Measurements from ENCODE around the gene USP36. TPM values are rescaled to one million over a fixed set of nuclear protein-coding genes. Genes with fewer than 3 reads are reported as not detected.

USP36 gene
- total RNA-seq, 1 experiment from 2014 or later = 37.5 TPM

GRCh38 chr17:78812855-78813254 lies 27.8 kb downstream of the USP36 start:
- H3K9me2 ChIP-seq (replicated peaks; ENCODE audit: low read length) = no peaks in the 10 kb centered on the region
- CTCF ChIA-PET = no interaction called here
- no peak overlapping the region for H3K4me3 ChIP-seq (ENCODE audit: low read length)
- no peak for ATAC-seq
- no TSS peak for BruUV-seq (replicated peaks)
- DNase-seq = no peak
- H3K4me1 ChIP-seq (ENCODE audit: insufficient read depth, low read length) = no peaks in the 10 kb centered on the region
- no peaks in the 10 kb centered on the region for H3K27me3 ChIP-seq (ENCODE audit: low read length)
- no peak overlapping the region for H3K9ac ChIP-seq (ENCODE audit: low read length)
- no peaks in the 10 kb centered on the region for H3K79me2 ChIP-seq (ENCODE audit: low read length)
- no peak overlapping the region for H3K4me2 ChIP-seq (ENCODE audit: low read length)
- peaks cover 84% of the 10 kb centered on the region for H3K36me3 ChIP-seq (ENCODE audit: low read depth, low read length)
- H3F3A ChIP-seq (ENCODE audit: low read length, unreplicated experiment) = no peaks in the 10 kb centered on the region
- H3K9me3 ChIP-seq (ENCODE audit: low read length) = no peaks in the 10 kb centered on the region
- TF ChIP-seq CTCF (conservative IDR thresholded peaks at IDR 0.05; ENCODE audit: low read depth, low read length) (no peak), EZH2phosphoT487 (IDR thresholded peaks at IDR 0.05; ENCODE audit: borderline replicate concordance, low read length) (no peak), EZH2 (IDR thresholded peaks at IDR 0.05; ENCODE audit: low read length, unreplicated experiment) (no peak)
- no peak overlapping the region for H3K27ac ChIP-seq (ENCODE audit: low read length)
- no peaks in the 10 kb centered on the region for H4K20me1 ChIP-seq (ENCODE audit: low read length)
- POLR2A ChIA-PET (ENCODE audit: unreplicated experiment) = no interaction called here
- no peak overlapping the region for H2AFZ ChIP-seq (ENCODE audit: low read length)
- intact Hi-C loops (cut with micrococcal nuclease) = no loop called here

GRCh38 chr17:78808163-78808562 lies 32.5 kb downstream of the USP36 start:
- TF ChIP-seq EZH2 (IDR thresholded peaks at IDR 0.05; ENCODE audit: low read length, unreplicated experiment) (no peak), CTCF (conservative IDR thresholded peaks at IDR 0.05; ENCODE audit: low read depth, low read length) (no peak), EZH2phosphoT487 (IDR thresholded peaks at IDR 0.05; ENCODE audit: borderline replicate concordance, low read length) (no peak)
- DNase-seq (peak; percentile 54), ATAC-seq (peak; percentile 79)
- no peaks in the 10 kb centered on the region for H3K9me3 ChIP-seq (ENCODE audit: low read length)
- H4K20me1 ChIP-seq (ENCODE audit: low read length) = no peaks in the 10 kb centered on the region
- H3F3A ChIP-seq (ENCODE audit: low read length, unreplicated experiment) = no peaks in the 10 kb centered on the region
- H3K4me1 ChIP-seq (ENCODE audit: insufficient read depth, low read length) = no peaks in the 10 kb centered on the region
- intact Hi-C loops (cut with micrococcal nuclease) = no loop called here
- H3K27me3 ChIP-seq (ENCODE audit: low read length) = no peaks in the 10 kb centered on the region
- no TSS peak for BruUV-seq (replicated peaks)
- POLR2A ChIA-PET (ENCODE audit: unreplicated experiment) = interaction anchor here (0.7 kb wide), 1 partner anchor 71 kb away, joined by 5 read pairs; no protein-coding TSS in a partner anchor
- CTCF ChIA-PET = interaction anchor here (0.5 kb wide), 1 partner anchor 255 kb away, joined by 5 read pairs; no protein-coding TSS in a partner anchor
- no peaks in the 10 kb centered on the region for H3K9me2 ChIP-seq (replicated peaks; ENCODE audit: low read length)
- H2AFZ ChIP-seq (ENCODE audit: low read length) = no peak overlapping the region
- no peak overlapping the region for H3K4me3 ChIP-seq (ENCODE audit: low read length)
- no peak overlapping the region for H3K9ac ChIP-seq (ENCODE audit: low read length)
- H3K4me2 ChIP-seq (ENCODE audit: low read length) = no peak overlapping the region
- no peaks in the 10 kb centered on the region for H3K79me2 ChIP-seq (ENCODE audit: low read length)
- H3K27ac ChIP-seq (ENCODE audit: low read length) = no peak overlapping the region
- H3K36me3 ChIP-seq (ENCODE audit: low read depth, low read length) = peaks cover 84% of the 10 kb centered on the region

GRCh38 chr17:78806451-78806850 lies 34.2 kb downstream of the USP36 start:
- no peak for ATAC-seq
- TF ChIP-seq EZH2phosphoT487 (IDR thresholded peaks at IDR 0.05; ENCODE audit: borderline replicate concordance, low read length) = no peak
- no peak for TF ChIP-seq CTCF (conservative IDR thresholded peaks at IDR 0.05; ENCODE audit: low read depth, low read length)
- TF ChIP-seq EZH2 (IDR thresholded peaks at IDR 0.05; ENCODE audit: low read length, unreplicated experiment) = no peak
- peaks cover 83% of the 10 kb centered on the region for H3K36me3 ChIP-seq (ENCODE audit: low read depth, low read length)

More at GRCh38 chr17:78806451-78806850, 34.2 kb downstream of the USP36 start:
- peak; percentile 20 for DNase-seq
- H3F3A ChIP-seq (ENCODE audit: low read length, unreplicated experiment) = no peaks in the 10 kb centered on the region
- H3K27me3 ChIP-seq (ENCODE audit: low read length) = no peaks in the 10 kb centered on the region
- H3K4me1 ChIP-seq (ENCODE audit: insufficient read depth, low read length) = no peaks in the 10 kb centered on the region
- intact Hi-C loops (cut with micrococcal nuclease) = no loop called here
- H3K4me2 ChIP-seq (ENCODE audit: low read length) = no peak overlapping the region
- CTCF ChIA-PET = no interaction called here
- H2AFZ ChIP-seq (ENCODE audit: low read length) = no peak overlapping the region
- POLR2A ChIA-PET (ENCODE audit: unreplicated experiment) = no interaction called here
- H3K9me3 ChIP-seq (ENCODE audit: low read length) = no peaks in the 10 kb centered on the region
- 0 out of 2 replicates have a peak, but pooled peaks cover 3% of the 10 kb centered on the region for H4K20me1 ChIP-seq (ENCODE audit: low read length)
- H3K9me2 ChIP-seq (replicated peaks; ENCODE audit: low read length) = no peaks in the 10 kb centered on the region
- no peaks in the 10 kb centered on the region for H3K79me2 ChIP-seq (ENCODE audit: low read length)
- no peak overlapping the region for H3K9ac ChIP-seq (ENCODE audit: low read length)
- BruUV-seq (replicated peaks) = no TSS peak
- H3K4me3 ChIP-seq (ENCODE audit: low read length) = no peak overlapping the region
- H3K27ac ChIP-seq (ENCODE audit: low read length) = no peak overlapping the region
